ENCODE data around the gene WDR27.

DNA sequence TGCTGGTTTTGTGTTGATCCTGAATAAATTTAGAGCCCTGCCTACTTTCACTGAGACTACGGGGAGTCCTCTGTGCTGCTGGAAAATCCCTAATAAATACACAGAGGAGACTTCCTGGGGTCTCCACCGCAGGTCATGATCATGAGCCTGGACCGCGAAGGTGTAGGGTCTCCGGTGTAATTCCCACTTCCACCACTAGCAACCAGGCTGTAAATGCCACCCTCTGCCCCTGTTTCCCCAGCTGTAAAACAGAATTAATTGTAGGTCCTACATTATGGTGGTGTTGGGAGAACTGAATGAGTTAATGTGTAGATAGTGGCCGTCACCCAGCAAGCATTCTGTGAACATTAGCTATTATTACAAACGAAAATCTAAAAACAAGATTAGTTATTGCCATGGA lies 256.6 kb downstream of the WDR27 start:
- TF ChIP-seq, protein P1, sequence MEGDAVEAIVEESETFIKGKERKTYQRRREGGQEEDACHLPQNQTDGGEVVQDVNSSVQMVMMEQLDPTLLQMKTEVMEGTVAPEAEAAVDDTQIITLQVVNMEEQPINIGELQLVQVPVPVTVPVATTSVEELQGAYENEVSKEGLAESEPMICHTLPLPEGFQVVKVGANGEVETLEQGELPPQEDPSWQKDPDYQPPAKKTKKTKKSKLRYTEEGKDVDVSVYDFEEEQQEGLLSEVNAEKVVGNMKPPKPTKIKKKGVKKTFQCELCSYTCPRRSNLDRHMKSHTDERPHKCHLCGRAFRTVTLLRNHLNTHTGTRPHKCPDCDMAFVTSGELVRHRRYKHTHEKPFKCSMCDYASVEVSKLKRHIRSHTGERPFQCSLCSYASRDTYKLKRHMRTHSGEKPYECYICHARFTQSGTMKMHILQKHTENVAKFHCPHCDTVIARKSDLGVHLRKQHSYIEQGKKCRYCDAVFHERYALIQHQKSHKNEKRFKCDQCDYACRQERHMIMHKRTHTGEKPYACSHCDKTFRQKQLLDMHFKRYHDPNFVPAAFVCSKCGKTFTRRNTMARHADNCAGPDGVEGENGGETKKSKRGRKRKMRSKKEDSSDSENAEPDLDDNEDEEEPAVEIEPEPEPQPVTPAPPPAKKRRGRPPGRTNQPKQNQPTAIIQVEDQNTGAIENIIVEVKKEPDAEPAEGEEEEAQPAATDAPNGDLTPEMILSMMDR (IDR thresholded peaks at IDR 0.05 in 2 of 3, conservative IDR thresholded peaks at IDR 0.05 in 1 of 3; ENCODE audit: control insufficient read depth in 2 of 3, extremely low read depth in 1 of 3, insufficient read depth in 1 of 3, low read depth in 3 of 3, low read length in 3 of 3), result no peak
- TF ChIP-seq JUND (IDR thresholded peaks at IDR 0.05; ENCODE audit: low read depth, low read length) (no peak), CREB1 (IDR thresholded peaks at IDR 0.05; ENCODE audit: low read depth) (no peak), RUNX3 (IDR thresholded peaks at IDR 0.05; ENCODE audit: low read length) (no peak), RFX5 (IDR thresholded peaks at IDR 0.05; ENCODE audit: low read depth, low read length) (no peak), POLR2AphosphoS5 (IDR thresholded peaks at IDR 0.05; ENCODE audit: low read length) (no peak), FOXK2 (IDR thresholded peaks at IDR 0.05) (no peak), MYC (IDR thresholded peaks at IDR 0.05; ENCODE audit: insufficient read depth, insufficient read length, insufficient replicate concordance, low read length, severe bottlenecking) (no peak), MTA3 (IDR thresholded peaks at IDR 0.05; ENCODE audit: borderline replicate concordance, low read length) (no peak), SREBF2 (IDR thresholded peaks at IDR 0.05; ENCODE audit: low read length) (no peak), GABPA (IDR thresholded peaks at IDR 0.05; ENCODE audit: low read depth) (no peak), SPI1 (IDR thresholded peaks at IDR 0.05; ENCODE audit: borderline replicate concordance, insufficient read depth, low read depth, low read length) (no peak), CEBPB (IDR thresholded peaks at IDR 0.05; ENCODE audit: borderline replicate concordance in 1 of 2, low read depth in 2 of 2, low read length in 2 of 2) (no peak)
- TF ChIP-seq, protein P2, sequence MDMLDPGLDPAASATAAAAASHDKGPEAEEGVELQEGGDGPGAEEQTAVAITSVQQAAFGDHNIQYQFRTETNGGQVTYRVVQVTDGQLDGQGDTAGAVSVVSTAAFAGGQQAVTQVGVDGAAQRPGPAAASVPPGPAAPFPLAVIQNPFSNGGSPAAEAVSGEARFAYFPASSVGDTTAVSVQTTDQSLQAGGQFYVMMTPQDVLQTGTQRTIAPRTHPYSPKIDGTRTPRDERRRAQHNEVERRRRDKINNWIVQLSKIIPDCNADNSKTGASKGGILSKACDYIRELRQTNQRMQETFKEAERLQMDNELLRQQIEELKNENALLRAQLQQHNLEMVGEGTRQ (IDR thresholded peaks at IDR 0.05; ENCODE audit: borderline replicate concordance, low read depth, low read length), result no peak
